WERI-Rb-1 (cell line): ENCODE data around the gene FZD2.
A peak's percentile ranks its signal among the peaks of the same experiment; 100 is the strongest.

ENCODE experiments used
- DNase-seq: peaks from one replicate; pipeline ENCODE4 v3.0.0-alpha.2; 2020
- H3K27ac ChIP-seq: fragments of 250-450 bp; sonication (Bioruptor Pico); 2 replicates; pipeline ENCODE4 v1.5.1; 2020; ENCODE audit warnings: mild to moderate bottlenecking, moderate library complexity
- H3K27me3 ChIP-seq: fragments of 250-450 bp; sonication (Bioruptor Pico); 2 replicates; pipeline ENCODE4 v1.5.1; 2021; ENCODE audit warnings: mild to moderate bottlenecking, low read depth, moderate library complexity; ENCODE audit not compliant: insufficient read depth, severe bottlenecking
- H3K36me3 ChIP-seq: fragments of 250-450 bp; sonication (Bioruptor Pico); 2 replicates; pipeline ENCODE4 v1.5.1; 2020; ENCODE audit warnings: mild to moderate bottlenecking, moderate library complexity
- H3K4me3 ChIP-seq: 2 replicates; pipeline ENCODE4 v1.5.1; 2011; ENCODE audit warnings: low read depth, mild to moderate bottlenecking, control low read depth, low read length
- H3K9me3 ChIP-seq: fragments of 250-450 bp; sonication (Bioruptor Pico); 2 replicates; pipeline ENCODE4 v1.5.1; 2021; ENCODE audit warnings: mild to moderate bottlenecking, moderate library complexity; ENCODE audit not compliant: severe bottlenecking
- CTCF ChIP-seq: IDR thresholded peaks from 2 replicates; pipeline ENCODE4 v1.5.1; 2011; ENCODE audit warnings: low read depth, mild to moderate bottlenecking, control low read depth, inconsistent platforms, low read length

The FZD2 gene

DNA sequence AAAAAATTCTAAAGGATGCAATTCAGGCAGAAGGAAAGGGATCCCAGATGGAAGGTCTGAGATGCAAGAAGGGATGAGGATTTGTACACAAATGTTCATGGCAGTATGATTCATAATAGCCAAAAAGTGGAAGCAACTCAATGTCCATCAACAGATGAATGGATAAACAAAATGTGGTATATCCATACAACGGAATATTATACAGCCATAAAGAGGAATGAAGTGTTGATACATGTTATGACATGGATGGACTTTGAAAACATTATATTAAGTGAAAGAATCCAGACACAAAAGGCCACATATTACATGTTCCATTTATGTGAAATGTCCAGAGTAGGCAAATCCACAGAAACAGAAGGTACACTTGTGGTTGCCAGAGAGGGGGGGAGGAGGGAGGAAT lies 30.2 kb upstream of the FZD2 start:
- no peak for TF ChIP-seq CTCF
- no peak for DNase-seq

GRCh38 chr17:44527954-44528353 lies 29.3 kb upstream of the FZD2 start:
- Histone ChIP-seq H3K27me3 (no peaks in the 10 kb centered on the region), H3K36me3 (no peaks in the 10 kb centered on the region), H3K27ac (no peak overlapping the region), H3K4me3 (no peak overlapping the region), H3K9me3 (peaks cover 14% of the 10 kb centered on the region)
- no peak for TF ChIP-seq CTCF
- no peak for DNase-seq

More for the DNA sequence above, 30.2 kb upstream of the FZD2 start:
- peaks cover 14% of the 10 kb centered on the region for H3K9me3 ChIP-seq
- no peaks in the 10 kb centered on the region for H3K36me3 ChIP-seq
- H3K27ac ChIP-seq: no peak overlapping the region
- H3K4me3 ChIP-seq: no peak overlapping the region
- no peaks in the 10 kb centered on the region for H3K27me3 ChIP-seq

DNA sequence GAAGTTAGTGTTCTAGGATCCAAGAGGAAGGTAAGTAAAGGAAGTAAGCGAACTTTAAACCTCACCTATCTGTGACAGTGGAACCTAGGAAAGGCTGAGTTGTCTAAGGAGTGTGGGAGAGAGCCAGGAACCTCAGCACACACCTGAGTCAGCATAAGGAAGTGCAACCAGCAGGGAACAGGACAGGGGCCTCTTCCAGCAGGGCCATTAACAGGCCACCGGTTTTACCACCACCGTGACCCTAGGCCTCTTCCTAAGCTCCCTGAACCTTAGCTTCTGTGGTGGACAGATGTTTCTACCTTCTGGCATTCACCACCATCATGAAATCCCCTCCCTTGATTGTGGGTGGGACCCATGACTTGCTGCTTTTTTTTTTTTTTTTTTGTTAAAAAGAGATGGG lies 27.4 kb upstream of the FZD2 start:
- Histone ChIP-seq H3K27ac (no peak overlapping the region), H3K9me3 (peaks cover 14% of the 10 kb centered on the region), H3K36me3 (no peaks in the 10 kb centered on the region), H3K4me3 (no peak overlapping the region), H3K27me3 (no peaks in the 10 kb centered on the region)
- no peak for DNase-seq
- TF ChIP-seq CTCF: no peak

GRCh38 chr17:44530896-44531418 lies 26.3 kb upstream of the FZD2 start:
- Histone ChIP-seq H3K4me3 (no peak overlapping the region), H3K36me3 (no peaks in the 10 kb centered on the region), H3K27ac (no peak overlapping the region), H3K9me3 (peaks cover 13% of the 10 kb centered on the region), H3K27me3 (no peaks in the 10 kb centered on the region)
- TF ChIP-seq CTCF: no peak
- DNase-seq: no peak

DNA sequence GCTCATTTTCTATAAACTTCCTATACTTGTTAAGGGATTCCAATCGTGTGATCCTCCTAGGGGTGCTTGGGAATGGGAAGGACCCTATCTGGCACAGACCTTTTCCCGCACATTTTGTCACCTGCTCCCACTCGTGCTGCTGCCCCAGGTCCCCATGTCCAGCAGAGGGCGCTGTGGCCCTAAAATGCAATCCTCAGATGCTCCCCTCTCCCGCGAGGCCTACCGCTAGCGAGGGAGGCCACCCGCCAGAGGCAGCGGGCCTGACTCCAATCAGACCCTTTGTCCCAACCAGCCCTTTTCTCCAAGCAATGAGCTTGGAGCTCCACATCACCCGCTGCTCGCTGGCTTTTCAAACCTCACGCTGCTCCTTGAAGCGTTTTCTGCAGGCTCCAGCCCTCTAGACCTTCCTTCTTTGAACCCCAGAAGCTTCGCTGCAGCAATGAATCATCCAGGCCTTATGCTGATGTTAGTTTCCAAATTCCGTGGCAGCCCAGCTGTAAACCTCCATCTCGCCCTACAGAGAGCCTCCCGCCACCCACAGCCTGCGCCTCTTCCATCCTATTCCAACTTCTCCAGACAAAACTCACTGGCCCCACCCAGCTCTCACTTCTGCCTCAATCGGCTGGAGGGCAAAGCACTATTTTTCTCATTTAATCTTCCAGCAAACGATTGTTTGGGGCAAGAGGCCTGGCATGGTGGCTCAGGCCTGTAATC lies 23.6 kb upstream of the FZD2 start:
- H3K9me3 ChIP-seq: no peaks in the 10 kb centered on the region
- peak overlapping the region; percentile 22; the same call in 1 of the 2 replicates for H3K27ac ChIP-seq
- TF ChIP-seq CTCF: peak; percentile 99
- peak; percentile 97 for DNase-seq
- H3K4me3 ChIP-seq: no peak overlapping the region
- no peaks in the 10 kb centered on the region for H3K36me3 ChIP-seq
- H3K27me3 ChIP-seq: no peaks in the 10 kb centered on the region
